ENCODE results near the gene HS6ST2.

The HS6ST2 gene

DNA sequence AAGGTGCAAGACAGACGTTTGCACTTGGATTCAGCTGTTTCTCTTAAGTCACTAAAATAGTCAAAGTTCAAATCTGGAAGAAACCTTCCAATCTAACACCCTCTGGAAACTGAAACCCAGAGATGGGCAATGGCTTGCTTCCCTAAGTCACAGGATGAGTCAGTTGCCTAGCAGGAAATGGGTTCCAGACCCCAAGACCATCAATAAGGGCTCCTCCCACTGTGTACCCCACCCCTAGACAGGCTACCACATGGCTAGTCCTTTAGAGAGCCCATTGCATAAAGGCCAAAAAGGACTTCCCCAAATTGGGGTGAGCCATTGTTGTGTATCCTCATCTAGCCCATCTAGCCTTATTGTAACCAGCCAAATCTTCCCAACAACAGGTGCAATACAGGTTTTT is 216.2 kb downstream of the HS6ST2 start:
- no peak for DNase-seq (ENCODE audit: low read depth in 2 of 2)

DNA sequence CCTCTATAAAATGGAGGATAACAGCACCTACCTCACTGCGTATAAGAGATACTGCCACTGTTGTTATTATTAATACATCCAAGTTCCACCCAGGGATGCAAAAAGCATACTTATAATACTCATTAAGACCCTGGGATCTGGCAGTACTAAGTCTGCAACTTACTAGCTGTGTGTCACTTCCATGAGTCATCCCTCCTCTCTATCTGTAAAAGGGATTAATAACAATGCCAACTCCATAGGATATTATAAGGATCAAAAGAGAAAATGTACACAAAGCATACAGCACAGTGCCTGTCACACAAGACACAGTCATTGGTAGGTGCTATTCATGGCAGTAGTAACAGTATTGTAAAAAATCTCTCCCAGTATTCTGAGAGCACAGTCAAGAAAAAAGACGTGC is 216.7 kb downstream of the HS6ST2 start:
- DNase-seq (ENCODE audit: low read depth in 2 of 2) = no peak

DNA sequence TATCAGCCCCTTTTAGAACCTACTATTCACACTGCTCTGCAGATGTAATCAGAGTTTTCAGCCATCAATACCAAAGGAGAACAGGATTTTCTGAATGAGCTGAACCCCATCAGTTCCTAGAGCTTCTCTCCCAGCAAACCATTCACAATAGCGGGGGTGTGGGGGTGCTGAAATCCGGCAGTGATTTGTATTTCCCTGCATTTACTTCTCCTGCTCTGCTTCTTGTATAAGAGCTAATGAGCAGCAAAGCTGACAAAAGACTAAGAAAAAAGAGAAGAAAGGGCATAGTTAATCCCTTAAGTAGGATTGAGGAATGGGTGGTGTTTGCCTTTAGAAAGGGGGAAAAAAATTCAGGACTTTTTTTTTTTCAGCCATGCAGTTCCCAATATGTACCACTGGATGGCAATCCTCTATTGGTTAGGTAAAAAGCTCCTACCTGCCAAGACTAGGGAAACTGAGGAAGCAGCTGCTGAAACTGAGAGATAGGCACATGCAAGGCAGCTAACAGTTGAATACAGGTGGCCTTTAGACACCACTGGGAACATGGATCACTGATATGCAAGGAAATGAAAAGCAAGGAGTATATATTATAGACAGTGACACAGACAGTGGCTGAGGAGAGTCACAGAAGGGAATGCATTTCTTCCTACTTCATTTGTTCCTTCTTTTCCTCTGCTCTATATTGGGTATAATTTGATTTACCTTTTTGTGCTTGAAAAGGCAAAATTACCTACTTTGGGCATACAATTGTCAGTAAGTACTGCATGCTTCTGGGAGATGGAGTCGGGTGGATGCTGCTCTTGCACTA is 217.9 kb downstream of the HS6ST2 start:
- no peak for DNase-seq (ENCODE audit: low read depth in 2 of 2)

DNA sequence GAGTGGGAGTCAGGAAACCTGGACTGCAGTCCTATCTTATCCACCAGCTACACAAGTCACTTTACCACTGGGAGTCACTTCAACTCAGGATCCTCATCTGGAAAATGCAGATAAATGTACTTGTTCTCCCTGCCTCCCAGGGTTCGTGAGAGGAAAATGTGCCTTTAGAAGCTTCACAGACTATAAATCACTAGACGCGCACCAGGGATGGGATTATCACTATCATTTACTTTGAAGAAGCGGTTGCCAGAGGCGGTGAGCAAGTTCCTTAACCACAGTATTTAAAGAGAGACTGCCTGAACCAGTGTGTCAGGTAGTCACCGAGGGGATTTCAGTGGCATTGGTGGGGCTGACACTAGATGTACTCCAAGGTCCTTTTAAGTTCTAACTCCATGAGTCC is 219.5 kb downstream of the HS6ST2 start:
- no peak for DNase-seq (ENCODE audit: low read depth in 2 of 2)

DNA sequence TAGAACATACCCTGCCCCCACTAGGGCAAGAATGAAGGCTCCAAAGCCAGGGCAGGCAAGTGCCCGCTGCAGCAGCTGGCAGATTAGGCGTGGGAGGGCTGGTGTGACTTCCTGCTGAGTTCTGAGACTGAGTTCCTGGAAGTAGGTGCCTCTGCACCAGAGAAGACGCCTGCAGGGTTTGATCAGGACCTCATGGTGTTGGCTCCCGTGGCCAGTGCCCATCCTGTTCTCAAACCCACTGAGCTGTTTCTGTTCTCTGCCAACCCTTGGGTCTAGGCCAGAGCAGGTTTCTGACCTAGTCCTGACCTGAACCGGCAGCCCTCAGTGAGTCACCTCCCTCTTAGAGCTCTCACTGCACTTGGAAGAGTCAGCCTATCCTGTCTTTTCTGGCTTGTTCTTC is 220.7 kb downstream of the HS6ST2 start:
- DNase-seq (ENCODE audit: low read depth in 2 of 2) = peak; percentile 3 to 25

DNA sequence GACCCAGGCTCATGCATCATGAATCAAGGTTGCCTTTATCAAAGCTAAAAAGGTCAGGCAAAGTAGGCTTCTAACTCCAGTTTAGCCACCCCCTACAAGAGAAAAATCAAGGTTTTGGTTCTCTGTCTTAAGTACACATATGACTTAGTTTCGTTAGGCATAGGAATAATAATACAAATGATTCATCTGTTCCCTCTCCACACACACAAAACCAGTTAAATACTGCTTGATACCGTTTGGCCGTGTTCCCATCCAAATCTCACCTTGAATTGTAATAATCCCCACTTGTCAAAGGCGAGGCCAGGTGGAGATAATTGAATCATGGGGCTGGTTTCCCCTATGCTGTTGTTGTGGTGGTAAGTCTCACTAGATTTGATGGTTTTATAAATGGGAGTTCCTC is 226.2 kb downstream of the HS6ST2 start:
- DNase-seq (ENCODE audit: low read depth in 2 of 2) = no peak

DNA sequence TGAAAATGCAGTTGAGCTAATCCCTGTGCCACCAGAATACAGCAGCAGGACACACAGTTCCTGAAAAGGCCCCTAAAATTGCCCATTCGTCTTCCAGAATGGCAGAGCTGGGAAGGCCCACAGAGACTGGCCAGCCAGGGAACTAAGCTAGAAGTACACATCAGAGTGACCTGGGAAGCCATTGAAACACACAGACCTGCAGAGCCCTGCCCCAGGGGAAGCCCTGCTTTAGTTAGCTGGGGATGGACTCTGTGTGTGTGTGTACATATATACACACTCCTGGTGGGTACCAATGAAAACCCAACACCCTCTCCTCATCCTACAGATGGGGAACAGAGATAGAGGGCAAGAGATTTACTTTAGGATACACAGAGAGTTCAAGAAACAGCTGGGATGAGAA is 227.7 kb downstream of the HS6ST2 start:
- no peak for DNase-seq (ENCODE audit: low read depth in 2 of 2)

DNA sequence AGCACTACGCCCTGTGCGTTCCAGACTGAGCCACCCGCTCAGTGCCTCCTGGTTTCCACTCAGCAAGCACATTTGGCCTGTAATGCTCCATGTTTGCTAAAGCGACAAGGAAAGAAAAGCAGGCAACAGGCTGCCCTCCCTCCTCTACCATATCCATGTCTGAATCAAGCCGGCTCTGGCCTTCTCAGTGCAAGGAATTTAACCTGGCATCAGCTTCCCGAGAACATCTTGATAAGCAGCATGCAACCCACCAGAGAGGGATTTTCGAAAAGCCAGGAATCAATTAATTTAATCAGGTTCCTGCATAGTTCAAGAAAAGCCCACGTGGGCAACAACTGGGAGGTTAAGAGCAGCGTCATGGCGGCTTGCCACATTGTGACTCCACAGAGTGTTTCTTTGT is 228.2 kb downstream of the HS6ST2 start:
- DNase-seq (ENCODE audit: low read depth in 2 of 2) = no peak

DNA sequence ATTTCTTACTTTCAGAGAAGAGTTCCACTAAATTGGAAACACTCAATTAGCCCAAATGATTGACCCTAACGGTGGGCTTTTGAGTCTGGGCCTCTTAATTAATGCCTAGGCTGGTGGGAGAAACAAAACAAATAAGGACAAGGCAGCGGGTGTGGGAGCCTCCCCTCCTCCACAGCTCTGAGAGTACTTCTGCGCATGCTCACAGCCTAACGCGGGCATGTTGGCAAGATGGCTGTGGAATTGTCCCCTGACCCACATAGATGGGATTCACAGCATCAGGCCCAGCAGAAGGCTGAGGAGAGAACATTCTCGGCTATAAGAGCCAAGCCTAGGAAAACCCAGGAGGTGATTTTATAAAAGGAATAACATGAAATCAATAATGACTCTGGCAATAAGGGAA is 230.1 kb downstream of the HS6ST2 start:
- no peak for DNase-seq (ENCODE audit: low read depth in 2 of 2)

DNA sequence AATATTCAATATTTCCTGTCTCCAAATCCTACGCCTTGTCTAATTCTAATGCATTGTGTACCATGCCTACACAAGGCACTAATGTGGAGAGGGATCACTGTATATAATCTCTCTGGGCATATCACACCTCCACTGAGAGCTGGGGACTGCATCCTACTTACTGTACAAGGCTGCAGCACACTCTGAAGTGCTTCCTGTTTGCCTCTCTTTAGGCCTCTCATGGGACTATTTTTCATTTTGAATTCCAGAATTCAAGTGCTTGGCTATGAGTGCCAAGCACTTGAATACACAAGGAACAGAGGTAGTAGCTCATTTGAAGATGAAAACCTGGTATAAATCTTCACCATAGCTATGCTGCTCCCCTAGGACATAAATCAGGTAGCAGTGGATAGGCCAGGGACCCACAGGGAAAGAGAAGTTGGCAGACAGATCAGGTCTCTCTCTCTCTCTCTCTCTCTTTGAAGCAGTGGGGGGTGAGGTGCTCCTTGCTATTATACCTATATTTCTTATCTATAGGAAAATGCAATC is 239.9 kb downstream of the HS6ST2 start:
- DNase-seq (ENCODE audit: low read depth in 2 of 2) = no peak

DNA sequence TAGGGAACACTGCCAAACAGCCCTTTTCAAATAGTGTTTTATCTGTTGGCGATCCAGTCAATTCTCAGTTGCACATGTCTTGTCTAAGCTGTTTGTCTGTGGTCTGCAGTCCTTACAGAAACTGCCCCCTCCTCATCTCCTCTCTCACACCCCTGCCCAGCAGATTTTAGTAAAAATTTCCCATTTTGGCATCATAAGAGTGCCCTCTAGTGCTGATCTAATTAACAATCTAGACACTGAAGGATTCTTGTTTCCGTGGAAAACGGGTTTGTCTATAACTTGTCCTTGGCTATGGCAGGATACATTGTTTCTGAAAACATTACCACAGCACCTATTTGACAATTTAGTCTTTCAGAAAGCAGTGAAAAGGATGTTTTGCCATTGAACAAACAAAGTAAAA is 242.4 kb downstream of the HS6ST2 start:
- no peak for DNase-seq (ENCODE audit: low read depth in 2 of 2)

DNA sequence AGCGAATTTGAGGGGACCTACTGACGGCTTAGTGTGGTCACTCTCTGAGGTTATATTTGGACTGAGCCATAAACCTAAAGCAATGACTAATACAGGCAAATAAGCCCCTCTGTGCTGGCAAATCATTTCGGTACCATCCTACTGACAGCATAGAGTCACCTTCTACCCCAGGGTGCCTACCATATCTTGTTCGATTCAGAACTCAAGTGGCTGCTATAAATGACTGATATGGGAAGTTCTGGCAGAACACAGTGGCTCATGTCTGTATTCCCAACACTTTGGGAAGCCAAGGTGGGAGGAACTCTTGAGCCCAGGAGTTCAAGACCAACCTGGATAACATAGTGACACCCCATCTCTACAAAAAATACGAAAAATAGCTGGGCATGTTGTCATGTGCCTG is 243.5 kb downstream of the HS6ST2 start:
- DNase-seq (ENCODE audit: low read depth in 2 of 2) = no peak

DNA sequence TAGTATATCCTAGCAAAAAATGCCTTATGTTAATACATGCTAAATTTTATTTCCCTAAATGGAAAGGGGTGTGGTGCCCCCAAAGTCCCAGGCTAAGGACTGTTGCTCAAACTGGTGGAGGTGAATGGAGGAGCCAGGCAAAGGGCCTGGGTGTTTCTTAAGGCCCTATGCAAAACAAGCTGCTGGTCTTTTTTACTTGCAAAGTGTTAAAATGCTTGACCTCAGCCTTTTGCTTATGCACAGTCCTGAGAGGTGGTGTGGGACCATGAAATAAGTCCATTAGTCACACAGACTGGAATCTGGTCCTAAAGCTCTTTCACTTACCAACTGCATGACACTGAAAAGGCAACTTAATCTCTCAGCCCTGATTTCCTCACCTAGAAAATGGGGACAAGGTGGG is 246.1 kb downstream of the HS6ST2 start:
- DNase-seq (ENCODE audit: low read depth in 2 of 2) = no peak

DNA sequence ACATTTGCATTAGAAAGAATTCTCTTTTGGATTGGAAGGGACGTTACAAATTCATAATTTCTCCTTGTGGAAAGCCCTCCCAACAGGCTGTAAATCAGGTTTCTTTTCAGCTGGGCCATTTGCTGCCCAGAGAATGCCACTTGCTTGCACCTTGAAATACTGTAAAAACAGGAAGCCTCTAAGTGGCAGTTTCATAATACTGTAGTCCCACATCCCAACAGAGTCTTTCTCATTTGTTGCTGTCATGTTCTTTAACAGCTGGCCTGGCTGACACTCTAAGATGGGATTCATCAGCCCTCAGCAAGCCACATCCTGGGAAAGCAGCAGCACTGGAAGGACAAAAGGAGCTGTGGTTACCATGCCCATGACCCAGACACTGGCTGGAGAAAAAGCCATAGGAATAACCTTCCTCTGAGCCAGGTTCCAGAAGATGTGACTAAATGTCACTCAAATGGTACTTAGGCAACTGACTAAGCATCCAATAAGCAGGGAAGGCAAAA is 247.7 kb downstream of the HS6ST2 start:
- DNase-seq (ENCODE audit: low read depth in 2 of 2) = no peak

DNA sequence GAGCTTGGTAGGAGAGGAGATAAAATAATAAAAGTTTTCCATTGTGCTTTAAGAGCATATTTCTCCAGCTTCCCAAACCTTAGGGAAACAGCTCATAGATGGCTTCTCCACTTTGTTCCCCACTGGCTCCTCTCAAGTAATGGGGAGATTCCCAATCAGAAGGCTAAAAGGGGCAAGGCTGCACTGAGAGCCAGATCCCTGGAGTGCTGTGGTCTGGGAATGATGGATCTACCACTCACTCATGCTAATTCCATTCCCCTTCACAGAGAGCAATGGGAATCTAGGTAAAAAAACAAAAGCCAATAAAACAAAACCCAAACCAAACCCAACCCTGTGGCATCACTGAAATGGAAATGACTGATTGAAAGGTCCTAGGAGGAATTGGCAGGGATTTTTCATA is 249.9 kb downstream of the HS6ST2 start:
- DNase-seq (ENCODE audit: low read depth in 2 of 2) = no peak

DNA sequence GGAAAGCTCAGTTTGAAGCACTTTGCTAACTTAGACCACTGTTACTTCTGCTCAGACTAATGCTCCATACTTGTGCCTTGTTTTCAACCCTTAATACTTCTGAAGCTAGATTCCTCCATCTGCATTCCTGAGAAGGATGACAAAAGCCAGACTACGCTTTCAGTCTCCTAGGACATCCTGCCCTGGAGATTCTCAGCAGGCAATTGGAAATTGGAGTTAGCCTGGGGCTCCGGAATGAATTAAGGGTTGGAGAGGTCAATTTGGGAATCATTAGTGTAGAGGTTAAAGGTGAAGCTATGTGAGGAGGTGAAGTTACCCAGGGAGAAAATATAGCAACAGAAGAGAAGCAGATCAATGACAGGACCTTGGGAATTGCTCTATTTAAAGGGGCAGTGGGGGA is 253.7 kb downstream of the HS6ST2 start:
- DNase-seq (ENCODE audit: low read depth in 2 of 2) = no peak

DNA sequence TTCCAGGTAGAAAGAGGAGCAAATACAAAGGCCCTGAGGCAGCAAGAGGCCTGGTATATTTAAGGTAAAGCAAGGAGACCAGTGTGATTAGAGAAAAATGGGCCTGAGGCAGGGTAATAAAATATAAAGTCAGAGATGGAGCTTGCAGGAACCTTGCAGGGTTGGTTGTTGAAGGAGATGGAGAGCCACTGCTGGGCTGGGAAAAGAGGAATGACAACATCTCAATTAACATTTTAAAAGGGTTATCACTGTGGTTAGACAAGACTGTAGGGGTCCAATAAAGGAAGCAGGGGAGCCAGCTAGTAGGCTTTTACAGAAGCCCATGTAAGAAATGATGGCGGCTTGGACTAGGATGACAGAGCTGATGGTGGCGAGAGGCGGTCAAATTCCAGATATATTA is 264.0 kb downstream of the HS6ST2 start:
- DNase-seq (ENCODE audit: low read depth in 2 of 2) = no peak

DNA sequence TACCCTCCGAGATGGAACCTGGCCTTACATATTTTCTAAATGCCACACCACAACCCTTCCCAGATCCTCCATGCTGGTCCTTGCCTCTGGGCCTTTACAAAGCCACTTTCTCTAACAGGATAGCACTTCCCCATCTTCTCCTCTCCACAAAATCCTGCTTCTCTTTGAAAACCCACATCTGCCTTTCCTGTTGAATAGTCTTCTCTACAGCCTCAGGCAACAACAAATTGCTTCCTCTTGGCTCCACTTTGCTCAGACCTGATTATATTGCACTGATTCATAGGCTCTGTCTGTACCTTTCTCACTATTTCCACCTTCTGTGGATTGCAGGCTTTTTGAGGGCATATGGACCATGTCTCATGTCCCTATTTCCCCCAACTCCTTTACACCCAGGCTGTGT is 265.9 kb downstream of the HS6ST2 start:
- no peak for DNase-seq (ENCODE audit: low read depth in 2 of 2)

DNA sequence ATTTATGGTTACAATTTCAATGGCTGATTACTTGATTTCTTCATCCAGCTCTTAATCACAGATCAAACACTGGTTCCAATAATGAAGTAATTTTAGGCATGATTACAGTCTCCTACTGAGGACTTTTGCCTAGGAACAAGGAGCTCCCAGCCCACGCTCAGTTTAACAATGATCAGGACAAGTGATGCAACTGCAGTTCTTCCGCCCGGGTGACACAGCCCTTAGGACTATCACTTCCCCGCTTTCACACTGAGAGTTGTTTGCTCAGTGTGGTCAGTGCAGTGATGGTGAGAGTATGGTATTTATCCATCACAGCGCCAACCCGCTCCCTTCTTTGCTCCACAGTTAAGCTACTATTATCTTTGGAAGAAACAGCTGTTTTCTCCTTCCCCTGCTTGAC is 266.4 kb downstream of the HS6ST2 start:
- no peak for DNase-seq (ENCODE audit: low read depth in 2 of 2)

DNA sequence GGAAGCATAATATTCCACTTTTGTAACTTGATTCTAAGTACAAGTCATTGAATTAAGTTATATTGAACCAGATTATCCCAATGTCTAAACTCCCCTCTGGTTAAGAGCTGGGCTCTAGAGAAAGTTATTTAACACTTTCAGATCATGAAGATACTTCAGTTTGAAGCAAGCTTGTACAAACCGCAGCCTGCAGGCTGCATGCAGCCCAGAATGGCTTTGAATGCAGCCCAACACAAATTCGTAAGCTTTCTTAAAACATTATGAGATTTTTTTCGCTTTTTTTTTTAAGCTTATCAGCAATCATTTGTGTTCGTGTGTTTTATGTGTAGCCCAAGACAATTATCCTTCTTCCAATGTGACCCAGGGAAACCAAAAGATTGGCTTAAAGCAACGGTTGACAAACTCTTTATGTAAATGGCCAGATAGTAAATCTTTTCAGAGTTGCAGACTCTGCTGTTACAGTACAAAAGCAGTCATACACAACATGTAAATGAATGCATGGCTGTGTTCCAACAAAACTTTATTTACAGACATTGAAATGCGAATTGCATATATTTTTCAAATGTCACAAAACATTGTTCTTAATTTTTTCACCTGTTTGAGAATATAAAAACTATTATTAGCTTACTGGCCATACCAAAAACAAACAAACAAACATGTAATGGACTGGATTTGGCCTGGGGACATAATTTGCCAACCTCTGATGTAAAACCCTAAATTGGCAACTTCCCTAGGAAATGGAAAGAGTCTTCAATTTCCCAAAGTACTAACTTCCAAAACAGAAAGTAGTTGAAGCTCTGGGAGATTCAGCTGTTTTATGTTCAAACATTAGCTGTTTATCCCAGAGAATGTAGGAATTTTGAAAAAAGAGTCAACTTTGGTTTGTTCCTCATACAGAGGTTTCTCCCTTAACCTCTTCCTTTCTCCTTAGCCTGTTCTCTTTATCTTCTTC is 268.5 kb downstream of the HS6ST2 start:
- no peak for DNase-seq (ENCODE audit: low read depth in 2 of 2)

DNA sequence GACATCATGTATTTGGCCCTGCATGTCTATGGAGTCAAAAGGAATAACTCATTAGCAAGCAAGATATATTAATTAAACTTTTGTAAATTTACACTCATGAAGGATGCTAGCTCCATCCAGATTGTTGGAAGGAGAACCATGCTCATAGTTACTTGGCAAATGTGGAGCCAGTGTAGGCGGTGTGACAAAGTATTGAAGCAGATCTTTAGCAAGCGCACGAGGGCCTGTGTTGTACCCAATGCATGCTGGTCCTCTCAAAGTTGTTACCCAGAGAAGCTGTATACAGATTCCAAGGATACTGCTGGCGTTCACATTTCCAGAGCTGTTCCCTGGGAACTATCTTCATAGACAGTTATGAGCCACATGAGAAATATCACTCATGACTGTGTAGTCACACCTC is 273.2 kb downstream of the HS6ST2 start:
- DNase-seq (ENCODE audit: low read depth in 2 of 2) = no peak

DNA sequence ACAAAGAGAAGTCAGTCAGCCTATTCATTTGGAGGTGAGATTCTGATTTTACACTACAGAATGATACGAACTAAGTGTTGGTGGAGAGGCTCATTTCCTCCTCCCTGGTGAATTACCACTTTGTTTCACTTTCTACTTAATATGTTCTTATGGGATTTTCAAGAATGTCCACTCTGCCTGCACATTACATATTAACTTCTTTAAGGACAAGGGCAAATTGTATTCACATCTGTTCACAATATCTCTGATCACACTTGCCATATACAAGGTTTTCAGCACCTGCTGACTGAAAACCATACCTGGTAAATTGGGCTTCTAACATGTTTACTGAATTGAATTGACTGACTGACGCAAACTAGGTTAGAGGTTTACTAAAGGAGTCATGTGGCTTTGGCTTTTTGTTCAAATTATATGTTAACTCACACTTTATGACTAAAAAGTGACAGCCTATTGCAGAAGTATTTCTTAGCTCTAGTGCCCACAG is 281.2 kb downstream of the HS6ST2 start:
- no peak for DNase-seq (ENCODE audit: low read depth in 2 of 2)

Measured in stimulated activated CD4-positive, alpha-beta T cell treated with anti-CD3 and anti-CD28 coated beads, Interleukin-12 subunit alpha, Interleukin-12 subunit beta, amount 100 ng/mL, for 24 hours (primary cell).